SK-N-SH (cell line): ENCODE results near the gene BUB3.

Source experiments
- EP300 ChIP-seq, 2 experiments: IDR thresholded peaks; 2 replicates each; pipeline versions ENCODE4 v1.4.0 to v1.6.1; 2012; ENCODE audit warnings: borderline replicate concordance in 1 of 2, low read depth in 1 of 2, low read length in 1 of 2
- JUND ChIP-seq: IDR thresholded peaks from 2 replicates; pipeline ENCODE4 v1.4.0; 2012
- MEF2A ChIP-seq: IDR thresholded peaks from 2 replicates; pipeline ENCODE4 v1.4.0; 2012; ENCODE audit warnings: low read depth, borderline replicate concordance
- NFIC ChIP-seq: IDR thresholded peaks from 2 replicates; pipeline ENCODE4 v1.4.0; 2012; ENCODE audit warnings: borderline replicate concordance
- POLR2AphosphoS5 ChIP-seq: IDR thresholded peaks from 2 replicates; pipeline ENCODE4 v1.6.1; 2012; ENCODE audit warnings: low read depth, low read length
- RFX5 ChIP-seq: IDR thresholded peaks from 2 replicates; pipeline ENCODE4 v1.6.1; 2012; ENCODE audit warnings: mild to moderate bottlenecking, improper control_type of control experiment, low read length
- RXRA ChIP-seq: IDR thresholded peaks from 2 replicates; pipeline ENCODE4 v1.4.0; 2012; ENCODE audit warnings: low read depth, mild to moderate bottlenecking, borderline replicate concordance
- SIN3A ChIP-seq: IDR thresholded peaks from 2 replicates; pipeline ENCODE4 v1.6.1; 2012; ENCODE audit warnings: low read depth, mild to moderate bottlenecking, low read length, moderate library complexity, borderline replicate concordance
- YY1 ChIP-seq: IDR thresholded peaks from 2 replicates; pipeline ENCODE4 v1.4.0; 2012; ENCODE audit warnings: low read depth, mild to moderate bottlenecking
- TF ChIP-seq, protein P1 (sequence below): fragments of 200-600 bp; sonication (generic); IDR thresholded peaks from 2 replicates; pipeline ENCODE4 v1.6.1; 2017; ENCODE audit warnings: antibody characterized with exemption, mild to moderate bottlenecking, moderate library complexity
- TF ChIP-seq, protein P2 (sequence below): IDR thresholded peaks from 2 replicates; pipeline ENCODE4 v1.4.0; 2012; ENCODE audit warnings: low read depth
- TF ChIP-seq, protein P3 (sequence below): IDR thresholded peaks from 2 replicates; pipeline ENCODE4 v1.4.0; 2012; ENCODE audit warnings: low read depth, borderline replicate concordance

DNA sequence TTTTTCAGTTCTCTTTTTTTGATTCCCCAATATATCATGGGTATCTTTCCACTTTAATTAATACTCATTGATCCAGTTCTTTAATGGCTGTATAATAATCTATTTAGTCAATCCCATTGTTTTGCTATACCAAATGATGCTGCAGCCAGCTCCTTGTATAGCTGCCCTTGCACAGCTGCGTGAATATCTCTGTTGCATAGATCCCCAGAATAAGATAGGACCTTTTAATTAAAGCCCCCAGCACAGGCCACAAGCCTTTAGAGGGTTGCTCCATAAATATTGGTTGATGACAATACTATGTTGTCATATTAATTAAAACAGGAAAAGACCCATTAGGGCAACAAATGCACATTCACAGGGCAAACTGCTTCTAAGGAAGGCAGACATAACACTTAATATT lies 57.9 kb downstream of the BUB3 start:
- TF ChIP-seq, protein P1, sequence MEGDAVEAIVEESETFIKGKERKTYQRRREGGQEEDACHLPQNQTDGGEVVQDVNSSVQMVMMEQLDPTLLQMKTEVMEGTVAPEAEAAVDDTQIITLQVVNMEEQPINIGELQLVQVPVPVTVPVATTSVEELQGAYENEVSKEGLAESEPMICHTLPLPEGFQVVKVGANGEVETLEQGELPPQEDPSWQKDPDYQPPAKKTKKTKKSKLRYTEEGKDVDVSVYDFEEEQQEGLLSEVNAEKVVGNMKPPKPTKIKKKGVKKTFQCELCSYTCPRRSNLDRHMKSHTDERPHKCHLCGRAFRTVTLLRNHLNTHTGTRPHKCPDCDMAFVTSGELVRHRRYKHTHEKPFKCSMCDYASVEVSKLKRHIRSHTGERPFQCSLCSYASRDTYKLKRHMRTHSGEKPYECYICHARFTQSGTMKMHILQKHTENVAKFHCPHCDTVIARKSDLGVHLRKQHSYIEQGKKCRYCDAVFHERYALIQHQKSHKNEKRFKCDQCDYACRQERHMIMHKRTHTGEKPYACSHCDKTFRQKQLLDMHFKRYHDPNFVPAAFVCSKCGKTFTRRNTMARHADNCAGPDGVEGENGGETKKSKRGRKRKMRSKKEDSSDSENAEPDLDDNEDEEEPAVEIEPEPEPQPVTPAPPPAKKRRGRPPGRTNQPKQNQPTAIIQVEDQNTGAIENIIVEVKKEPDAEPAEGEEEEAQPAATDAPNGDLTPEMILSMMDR = no peak
- no peak for TF ChIP-seq SIN3A
- no peak for TF ChIP-seq YY1
- no peak for TF ChIP-seq MEF2A
- TF ChIP-seq, protein P2, sequence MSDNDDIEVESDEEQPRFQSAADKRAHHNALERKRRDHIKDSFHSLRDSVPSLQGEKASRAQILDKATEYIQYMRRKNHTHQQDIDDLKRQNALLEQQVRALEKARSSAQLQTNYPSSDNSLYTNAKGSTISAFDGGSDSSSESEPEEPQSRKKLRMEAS = no peak
- no peak for TF ChIP-seq EP300 (IDR thresholded peaks at IDR 0.05; ENCODE audit: borderline replicate concordance in 1 of 2, low read depth in 1 of 2, low read length in 1 of 2)
- no peak for TF ChIP-seq RXRA
- TF ChIP-seq NFIC = no peak
- TF ChIP-seq, protein P3, sequence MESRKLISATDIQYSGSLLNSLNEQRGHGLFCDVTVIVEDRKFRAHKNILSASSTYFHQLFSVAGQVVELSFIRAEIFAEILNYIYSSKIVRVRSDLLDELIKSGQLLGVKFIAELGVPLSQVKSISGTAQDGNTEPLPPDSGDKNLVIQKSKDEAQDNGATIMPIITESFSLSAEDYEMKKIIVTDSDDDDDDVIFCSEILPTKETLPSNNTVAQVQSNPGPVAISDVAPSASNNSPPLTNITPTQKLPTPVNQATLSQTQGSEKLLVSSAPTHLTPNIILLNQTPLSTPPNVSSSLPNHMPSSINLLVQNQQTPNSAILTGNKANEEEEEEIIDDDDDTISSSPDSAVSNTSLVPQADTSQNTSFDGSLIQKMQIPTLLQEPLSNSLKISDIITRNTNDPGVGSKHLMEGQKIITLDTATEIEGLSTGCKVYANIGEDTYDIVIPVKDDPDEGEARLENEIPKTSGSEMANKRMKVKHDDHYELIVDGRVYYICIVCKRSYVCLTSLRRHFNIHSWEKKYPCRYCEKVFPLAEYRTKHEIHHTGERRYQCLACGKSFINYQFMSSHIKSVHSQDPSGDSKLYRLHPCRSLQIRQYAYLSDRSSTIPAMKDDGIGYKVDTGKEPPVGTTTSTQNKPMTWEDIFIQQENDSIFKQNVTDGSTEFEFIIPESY = no peak
- TF ChIP-seq POLR2AphosphoS5 = no peak
- TF ChIP-seq RFX5 = no peak
- TF ChIP-seq JUND = no peak
